ENCODE measurements around the gene SAMD14.

GRCh38 chr17:50078430-50078829 is 51.5 kb downstream of the SAMD14 start:
- TF ChIP-seq CTCF (IDR thresholded peaks at IDR 0.05) (no peak), ZFX (IDR thresholded peaks at IDR 0.05; ENCODE audit: borderline replicate concordance) (no peak)

Measured in 22Rv1 (cell line).